Suppressor macrophage treated with lipopolysaccharide for 1 hour (primary cell): ENCODE measurements around the gene CD200.

Experiments
- DNase-seq, 3 donors: peaks; one replicate each; pipeline ENCODE4 v3.0.0-alpha.2; 2020 to 2022

The CD200 gene

DNA sequence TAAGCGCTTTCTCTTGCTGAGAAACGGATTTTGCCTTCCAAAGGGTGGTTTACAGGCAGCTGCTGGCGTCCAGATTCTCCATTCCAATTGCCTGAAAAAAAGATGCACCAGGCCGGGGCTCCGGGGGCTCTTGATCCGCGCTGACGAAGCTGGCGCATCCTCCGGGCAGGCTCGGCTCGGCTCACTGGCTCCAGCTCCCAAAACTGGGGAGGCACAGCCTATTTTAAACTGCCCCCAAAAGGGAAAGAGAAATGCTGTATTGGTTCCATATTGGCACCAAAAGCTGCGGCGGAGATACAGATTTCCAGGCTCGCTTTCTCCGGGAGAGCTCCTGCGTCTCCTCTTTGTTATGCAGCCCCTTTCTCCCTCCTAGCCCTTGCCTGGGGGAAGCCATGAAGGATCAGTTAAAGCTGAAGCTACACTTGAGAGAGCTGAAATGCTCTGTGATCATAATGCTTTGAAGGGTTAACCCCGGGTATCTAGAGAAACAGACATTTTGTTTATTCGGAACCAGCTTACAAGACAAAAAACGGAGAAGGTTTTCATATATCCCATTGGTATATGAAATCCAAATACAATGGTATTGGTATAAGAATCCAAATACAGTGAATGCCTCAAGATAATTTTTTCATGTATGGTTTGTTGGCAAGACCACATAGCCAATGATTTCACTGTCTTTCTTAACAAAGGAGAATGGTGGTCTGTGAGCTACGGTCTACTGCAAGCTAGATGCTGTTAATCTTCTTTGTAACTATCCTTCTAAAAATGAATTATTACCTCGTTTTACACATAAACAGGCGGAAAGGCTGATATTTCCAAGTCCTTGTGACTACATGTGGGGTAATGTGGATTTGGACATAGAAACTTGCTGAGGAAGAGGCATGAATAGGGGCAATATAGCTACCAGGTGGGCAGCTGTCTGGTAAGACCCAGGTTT is 693 bp downstream of the CD200 start:
- DNase-seq, result peak in 1 of 3 donors; percentile 17

DNA sequence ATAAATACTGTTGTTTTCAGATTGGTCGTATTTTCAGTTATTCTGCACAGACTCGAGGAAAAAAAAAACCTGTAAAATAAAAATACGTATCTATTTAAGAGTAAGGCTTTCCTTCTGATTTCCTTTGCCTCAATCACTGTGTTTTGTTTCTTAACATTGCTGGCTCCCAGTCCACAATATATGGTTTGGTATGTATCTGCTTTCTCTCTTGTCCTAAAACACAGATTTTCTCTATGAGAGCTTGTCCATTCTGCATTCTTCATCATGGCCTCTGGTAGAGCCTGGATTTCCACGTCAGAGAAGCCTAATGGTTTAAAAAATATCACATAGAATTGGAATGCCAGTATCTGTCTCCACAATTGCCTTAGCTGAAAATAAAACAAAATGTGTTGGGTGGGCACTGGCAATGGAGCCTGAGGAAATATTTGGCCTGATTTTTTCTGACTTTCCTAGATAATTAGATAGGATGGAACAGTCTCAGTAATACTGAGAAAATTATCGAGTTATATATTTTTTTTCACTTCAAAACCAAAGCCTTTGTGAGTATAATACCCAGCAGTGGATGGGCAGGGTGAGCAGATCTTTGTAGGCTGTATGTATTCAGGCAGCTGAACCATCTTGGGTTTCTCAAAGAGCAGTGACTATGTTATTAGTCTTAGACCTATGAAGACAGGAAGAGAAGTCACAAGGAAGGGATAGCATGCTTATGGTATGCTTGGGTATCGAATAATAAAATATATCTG is 1.9 kb downstream of the CD200 start:
- DNase-seq, result no peak

DNA sequence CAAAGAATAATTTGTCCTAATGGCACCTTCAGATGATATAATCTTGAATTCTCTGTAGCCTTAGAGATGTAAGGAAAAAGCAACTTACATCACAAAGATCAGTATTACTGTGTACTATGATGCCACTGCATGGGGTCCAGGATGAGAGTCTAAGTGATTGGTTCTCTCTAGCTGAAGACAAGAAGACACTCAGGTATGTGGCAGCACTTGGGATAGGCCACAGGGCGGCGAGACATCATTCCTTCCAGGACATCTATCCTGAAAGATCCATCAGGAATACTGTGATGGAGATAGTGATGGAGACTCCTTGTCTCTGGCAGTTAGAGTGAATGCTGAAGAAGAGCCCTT is 2.5 kb downstream of the CD200 start:
- no peak for DNase-seq

DNA sequence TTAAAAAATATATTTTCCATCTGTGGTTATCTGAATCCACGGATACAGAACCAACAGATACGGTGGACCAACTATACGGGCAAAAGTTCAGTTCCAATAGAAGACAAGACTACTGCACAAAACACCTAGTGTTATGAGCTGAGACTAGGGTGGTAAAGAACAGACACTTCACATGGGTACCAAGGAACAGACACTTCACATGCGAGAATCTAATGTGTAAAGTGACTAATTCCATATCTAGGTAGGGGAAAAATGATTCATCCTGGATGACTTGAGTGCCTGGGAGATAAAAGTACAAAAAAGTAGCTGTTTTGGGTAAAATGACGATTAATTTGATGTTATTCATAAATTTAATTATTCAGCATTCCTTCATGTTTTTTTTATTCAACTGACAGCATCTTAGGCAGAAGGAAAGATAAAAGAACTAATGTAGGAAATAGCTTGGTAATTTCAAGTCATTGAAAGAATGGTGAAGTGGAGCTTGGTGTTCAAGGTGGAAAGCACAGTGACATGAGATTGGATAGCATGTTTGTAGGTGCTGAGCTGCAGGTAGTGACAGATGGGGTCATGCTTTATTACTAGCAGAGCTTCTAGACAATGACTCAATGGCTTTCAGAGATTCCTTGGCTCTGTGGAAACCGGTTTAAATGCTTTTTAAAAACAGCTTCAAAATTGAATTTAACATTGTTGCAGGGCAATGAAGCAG is 5.2 kb downstream of the CD200 start:
- no peak for DNase-seq

DNA sequence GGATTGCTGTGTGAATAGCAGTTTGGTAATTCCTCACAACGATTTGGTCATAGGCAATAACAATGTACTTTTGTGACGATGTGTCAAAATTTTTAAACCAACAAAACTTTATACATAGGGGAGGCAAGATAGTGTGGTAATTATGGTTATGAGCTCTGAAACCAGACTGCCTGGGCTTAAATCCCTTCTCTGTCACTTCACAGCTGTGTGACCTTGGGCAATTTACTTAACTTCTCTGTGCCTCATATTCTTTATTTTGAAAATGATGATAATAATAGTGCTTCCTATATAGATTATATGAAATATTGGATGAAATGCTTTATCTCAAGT is 5.7 kb downstream of the CD200 start:
- DNase-seq, result no peak

DNA sequence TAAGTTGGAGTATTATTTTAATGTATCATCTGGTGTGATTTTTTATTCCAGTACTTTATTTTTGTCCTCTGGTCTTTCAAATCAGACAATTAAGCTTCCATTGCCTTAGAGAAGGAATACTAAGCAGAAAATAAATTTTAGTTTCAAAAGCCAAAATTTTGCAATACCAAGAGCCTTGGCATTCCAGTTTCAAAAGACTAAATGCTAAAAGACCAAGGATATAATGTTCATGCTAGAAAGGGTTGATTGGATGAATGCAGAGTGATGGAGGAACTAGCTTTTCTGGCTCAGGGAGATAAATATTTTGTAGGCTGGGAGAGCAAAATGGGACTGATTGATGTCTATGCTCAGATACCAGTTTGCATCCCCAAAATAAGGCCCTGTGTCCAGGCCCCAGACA is 6.2 kb downstream of the CD200 start:
- no peak for DNase-seq

DNA sequence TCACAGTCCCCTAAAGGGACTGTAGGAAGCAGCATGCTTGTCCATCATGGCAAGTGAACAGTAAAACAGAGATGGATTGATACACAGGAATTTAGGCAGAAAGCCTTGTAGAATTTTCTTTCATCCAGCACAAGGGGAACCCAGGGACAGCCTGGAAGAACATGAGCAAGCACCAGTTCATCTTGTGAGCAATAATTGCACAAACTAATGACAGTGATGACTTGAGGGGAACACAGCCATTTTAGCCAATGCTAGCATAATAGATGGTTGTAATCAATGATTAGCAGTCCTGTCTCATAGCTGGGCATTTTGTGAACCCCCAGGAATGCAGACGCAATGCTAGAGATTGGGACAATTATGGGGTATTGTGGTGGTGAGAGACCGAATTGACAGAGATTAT is 6.7 kb downstream of the CD200 start:
- DNase-seq, result no peak

DNA sequence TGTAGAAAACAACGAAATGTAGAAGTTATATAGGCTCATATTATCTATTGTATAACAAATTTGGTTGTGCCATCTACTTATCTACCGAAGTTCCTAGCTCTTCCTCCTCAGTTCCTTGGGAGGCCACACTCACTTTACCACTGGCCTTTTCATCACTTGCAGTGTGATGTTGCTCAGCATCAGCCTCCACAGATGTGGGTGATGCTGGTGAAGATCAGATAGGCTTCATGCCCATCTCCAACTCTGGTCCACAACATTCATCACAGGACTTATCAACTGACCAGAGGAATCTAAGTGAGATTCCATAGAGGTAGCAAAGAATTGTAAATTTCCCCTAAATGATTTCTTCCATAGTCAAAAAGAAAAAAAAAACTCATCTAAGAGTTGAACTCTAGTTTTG is 8.4 kb downstream of the CD200 start:
- DNase-seq, result no peak

DNA sequence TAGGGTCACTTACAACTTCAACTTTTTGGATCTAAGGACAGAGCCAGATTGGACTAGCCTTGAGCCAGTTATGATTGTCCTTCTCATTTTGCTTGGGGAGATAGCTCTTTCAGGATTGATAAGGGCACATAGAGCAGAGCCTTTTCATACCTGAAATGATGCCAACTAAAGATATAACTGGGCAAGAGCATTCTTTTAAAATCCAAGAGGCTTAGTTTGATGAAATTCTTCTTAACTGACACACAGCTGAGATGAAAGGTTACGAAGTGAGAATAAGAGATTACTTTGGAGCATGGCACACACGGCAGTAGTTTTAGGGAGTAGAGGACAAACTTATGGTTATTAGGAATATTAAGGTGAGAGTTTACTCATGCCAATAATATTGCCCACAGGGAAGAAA is 12.7 kb downstream of the CD200 start:
- no peak for DNase-seq

DNA sequence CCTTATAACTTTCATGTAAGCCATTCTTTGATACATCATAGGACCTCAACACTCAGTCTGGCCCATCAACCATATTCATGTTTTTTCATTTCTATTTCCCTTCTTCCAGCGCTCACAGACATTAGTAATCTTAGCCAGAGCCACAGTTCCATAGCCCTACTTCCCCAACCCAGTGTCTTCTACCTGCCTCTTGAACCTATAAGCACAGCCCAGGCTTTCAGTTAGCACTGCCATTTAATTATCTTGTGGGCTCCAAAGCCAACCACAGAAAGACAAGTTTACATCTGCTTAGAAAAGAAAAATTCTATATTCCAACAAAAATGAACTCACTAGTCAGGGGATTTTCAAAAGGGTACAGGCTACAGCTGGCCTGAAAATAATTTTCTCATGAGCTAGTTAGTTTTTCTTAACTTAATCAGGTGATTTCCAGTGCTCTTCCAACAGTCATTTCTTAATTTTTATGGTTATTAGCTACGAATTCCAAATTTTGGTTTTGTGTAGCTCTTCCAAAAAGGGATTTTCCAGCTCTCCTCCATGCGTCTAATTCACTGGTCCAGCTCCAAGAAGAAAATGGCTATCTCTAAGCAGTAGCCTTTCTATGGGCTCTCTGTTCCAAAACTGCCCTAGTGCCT is 13.7 kb downstream of the CD200 start:
- no peak for DNase-seq

DNA sequence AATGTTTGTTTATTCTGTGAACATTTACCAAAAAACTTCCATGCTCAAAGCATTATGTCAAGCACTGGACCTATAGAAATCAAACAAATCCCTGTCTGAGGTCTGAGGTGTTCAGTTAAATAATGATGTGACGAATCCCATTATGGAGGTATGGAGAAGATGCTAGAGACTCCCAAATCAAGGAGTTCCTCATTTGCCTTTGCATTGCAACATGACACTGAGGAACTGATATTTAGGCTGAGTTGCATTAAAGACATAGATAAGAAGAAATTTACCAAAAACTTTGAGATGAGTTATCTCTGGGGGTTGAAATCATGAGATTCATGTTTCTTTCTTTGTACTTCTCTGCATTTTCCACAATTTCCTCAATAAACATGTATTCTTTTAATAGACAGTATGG is 16.0 kb downstream of the CD200 start:
- peak; percentile 21 to 46 (median 36) for DNase-seq

DNA sequence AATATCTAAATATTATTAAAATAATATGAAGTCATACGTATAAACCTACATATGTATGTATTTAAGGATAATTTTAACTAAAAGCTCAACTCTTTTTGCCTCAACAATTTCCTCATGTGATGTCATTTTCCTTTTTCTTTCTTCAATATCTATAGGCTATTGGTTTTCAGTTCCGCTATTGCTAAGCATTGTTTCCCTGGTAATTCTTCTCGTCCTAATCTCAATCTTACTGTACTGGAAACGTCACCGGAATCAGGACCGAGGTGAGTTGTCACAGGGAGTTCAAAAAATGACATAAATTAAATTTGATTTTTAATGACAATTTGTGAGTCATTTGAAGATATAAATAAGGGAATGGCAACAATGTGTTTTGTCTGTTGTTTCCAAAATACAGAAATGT is 16.6 kb downstream of the CD200 start:
- DNase-seq, result no peak

DNA sequence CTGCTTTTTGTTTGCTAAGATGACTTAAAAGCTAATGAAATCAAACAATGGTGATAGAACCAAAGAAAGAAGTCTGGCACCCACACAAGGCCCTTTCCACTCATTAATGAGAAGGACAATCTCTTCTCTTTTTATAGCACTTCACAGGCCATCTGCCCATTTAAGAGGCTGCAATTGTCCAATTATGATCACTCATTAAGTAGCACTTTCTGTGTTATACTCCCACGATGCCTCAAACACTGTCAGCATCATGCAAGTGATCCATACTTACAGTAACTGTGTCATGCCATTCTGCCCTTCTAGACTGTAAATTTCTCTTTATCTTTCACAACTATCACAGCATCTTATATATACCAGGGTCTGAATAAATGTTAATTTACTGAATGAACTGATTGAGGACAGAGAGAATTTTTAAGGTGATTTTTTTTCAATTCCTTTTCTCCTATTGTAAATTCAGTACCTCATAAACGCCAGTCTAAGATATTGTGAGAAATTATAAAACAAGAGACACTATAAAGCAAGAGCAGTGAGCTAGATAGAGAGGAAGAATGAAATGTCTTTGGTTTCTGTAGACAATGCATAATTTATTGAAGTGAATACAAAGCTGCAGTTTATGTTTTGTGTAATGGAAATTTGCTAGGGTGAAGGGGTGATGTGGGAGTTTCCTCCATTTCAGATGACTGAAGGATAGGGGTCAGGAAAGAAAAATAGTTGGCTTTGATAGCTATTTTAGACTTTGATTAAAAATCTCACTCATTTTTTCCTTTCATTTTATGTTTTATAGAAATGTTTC is 17.3 kb downstream of the CD200 start:
- no peak for DNase-seq

DNA sequence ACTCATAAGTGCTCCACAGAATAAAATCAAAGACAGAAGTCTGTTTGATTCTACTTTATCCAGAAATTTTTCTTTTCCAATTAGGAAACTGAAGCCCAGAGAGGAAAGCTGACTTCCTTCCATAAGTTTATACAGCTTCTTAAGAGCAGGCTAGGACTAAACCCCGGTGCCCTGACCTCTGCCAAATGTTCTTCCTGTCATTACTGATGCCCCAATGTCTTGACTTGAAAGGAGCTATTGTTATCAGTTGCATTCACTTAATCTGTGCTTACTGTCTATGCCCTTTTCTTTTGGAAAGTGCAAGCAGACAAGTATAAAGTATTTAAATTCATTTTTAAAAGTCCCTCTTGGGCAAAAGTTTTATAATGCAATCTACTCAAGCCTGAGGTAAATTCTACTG is 18.1 kb downstream of the CD200 start:
- DNase-seq, result no peak

DNA sequence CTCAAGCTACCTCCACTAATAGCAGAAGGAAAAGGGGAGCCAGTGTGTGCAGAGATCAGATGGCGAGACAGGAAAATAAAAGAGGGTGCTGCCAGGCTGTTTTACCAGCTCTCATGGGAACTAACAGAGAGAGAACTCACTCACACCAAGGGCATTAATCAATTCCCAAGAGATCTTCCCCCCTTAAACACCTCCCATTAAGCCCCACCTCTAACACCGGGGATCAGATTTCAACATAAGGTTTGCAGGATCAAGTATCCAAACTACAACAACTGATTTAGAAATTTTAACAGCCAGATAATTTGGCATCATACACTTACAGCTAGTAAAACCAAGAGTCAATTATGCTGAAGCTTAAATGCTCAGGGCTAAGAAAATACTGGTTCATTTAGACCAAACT is 18.9 kb downstream of the CD200 start:
- no peak for DNase-seq

DNA sequence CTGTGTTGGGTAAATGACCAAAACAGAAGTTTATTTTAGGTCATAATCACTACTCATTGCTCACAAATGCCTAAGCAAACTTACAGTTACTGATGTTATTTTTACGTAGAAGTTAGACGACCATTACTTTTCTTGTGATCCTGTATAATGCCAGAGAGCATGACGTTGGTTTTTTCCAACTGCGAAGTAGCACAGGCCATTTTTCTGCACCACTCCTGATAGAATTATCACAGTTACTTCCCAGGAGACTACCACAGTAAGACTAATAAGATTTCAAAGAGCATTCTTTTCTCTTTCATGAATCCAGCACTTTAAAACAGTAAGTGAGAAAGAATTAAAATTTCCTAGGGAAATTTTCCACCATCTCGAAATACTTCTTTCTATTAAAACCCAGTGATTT is 19.8 kb downstream of the CD200 start:
- DNase-seq, result no peak

DNA sequence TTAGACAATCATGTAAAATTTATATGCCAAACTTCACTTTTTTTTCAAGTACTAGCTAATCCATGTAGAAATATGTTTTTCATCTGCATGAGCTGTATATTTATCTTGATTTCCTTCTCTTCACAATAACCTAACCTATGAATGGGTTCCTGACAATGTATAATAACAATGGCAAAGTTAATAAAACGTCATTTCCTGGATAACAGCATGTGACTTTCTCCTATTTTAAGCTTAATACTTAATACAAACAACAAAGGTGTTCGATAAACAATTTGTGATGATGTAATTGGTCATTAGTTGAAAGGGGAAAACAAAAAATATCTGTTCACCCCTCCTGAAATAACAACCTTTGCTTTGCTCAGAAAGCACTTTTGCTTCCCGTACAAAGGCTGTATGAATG is 20.4 kb downstream of the CD200 start:
- no peak for DNase-seq

DNA sequence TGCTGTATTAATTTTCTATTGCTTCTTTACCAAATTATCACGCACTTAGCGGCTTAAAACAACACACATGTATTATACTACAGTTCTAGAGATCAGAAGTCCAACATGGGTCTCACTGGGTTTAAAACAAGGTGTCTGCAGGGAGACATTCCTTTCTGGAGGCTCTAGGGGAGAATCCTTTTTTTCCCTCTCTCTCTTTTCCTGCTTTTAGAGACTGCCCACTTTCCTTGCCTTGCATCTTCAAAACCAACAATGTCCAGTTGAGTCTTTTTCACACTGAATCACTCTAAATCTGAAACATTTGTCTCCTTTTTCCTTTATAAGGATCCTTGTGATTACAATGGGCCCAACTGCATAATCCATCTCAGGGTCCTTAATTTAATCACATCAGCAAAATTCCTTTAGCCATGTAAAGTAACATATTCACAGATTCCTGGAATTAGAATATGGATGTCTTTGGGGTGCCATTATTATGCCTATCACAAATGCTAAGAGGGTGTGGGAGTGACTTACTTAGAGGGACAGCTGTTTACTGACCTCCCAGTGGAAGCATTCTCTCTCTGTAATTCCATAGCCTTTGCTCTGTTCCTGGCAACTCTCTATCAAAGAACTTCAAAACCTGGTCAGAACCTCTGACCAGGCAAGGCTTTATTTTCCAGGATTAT is 21.8 kb downstream of the CD200 start:
- DNase-seq, result no peak

DNA sequence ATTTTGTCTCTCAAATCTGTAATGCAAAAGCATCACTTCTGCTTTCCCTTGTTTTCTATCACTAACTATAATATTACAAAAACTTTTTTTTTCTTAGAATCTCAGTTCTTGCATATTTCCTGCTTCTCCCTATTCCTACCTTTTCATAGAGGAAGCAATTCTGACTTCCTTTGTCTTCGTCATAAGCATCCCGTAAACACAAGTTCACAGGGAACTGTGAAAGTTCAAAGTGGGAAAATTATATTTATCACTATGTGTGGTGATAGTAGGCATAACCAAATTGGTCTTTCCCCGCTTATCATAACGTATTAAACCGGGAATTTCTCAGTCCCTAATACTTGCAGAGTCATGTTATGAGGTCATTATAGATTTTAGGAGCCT is 22.3 kb downstream of the CD200 start:
- DNase-seq, result peak in 2 of 3 donors; percentile 12 to 75

DNA sequence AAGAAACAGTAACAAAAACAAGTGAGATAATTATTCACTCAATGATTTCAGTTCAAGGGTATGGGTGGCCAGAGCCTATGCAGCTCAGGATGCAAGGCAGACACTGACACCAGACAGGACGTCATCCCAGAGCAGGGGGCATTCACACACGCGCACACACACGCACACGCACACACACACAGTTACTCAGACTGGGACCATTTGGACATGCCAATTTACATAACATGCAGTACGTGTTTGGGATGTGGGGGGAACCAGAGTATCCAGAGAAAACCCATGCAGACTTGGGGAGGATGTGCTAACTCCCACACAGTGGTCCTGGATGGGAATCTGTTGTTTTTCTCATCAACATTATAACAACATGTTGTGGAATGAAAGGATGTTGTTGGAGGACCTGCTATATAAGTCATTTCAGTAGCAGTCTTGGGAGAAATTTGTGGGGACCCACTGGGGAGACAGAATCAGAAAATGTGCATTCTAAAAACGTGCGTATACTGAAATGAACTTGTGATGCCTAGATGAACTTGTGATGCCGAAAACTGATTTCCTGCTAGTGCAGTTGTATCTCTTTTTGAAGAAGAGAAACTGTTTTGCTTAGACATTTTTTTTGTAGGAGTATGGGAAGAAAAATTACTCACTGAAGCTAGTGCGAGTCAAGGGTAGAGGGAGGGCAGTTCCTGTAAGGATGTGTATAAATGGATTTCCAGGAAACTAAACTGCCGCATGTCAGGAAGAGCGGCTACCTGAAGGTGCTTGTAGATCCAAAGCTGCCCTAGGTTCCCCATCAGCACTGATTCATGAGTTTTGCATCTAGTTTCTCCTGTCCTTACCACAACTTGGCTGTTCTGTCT is 25.2 kb downstream of the CD200 start:
- DNase-seq, result peak; percentile 29 to 82 (median 52)

DNA sequence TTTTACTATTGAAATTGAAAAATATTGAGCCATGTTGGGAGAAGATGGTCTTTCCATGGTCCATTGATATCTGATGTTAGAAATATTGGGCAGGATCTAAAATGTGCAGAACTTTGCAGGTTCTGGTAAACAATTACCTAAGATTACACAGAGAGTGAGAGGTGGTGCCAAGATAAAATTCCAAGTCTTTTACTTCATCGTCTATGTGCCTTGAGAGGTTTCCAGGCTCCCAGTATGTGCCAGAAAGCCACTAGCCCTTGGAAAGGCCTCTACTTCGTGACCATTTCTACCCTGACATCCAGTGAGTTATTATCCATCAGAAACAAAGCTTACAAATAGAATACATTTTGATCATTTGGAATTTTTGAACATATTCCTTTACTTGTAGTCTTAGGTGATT is 27.6 kb downstream of the CD200 start:
- no peak for DNase-seq
